Activated CD4-positive, alpha-beta T cell treated with anti-CD3 and anti-CD28 coated beads for 36 hours (primary cell): ENCODE data around the gene CYP4B1. TPM values are rescaled to one million over a fixed set of nuclear protein-coding genes. Genes with fewer than 3 reads are reported as not detected.
"Not testable (repeated sequence)": the region's sequence is repeated elsewhere in the genome, so short reads cannot be mapped to it uniquely, and the experiment has no call there.

Experiments used
- ATAC-seq: fragments of 200-7000 bp; cut with Tn5 transposase; one replicate; pipeline ENCODE4 v1.10.0; 2021; ENCODE audit warnings: mild to moderate bottlenecking, moderate library complexity
- CTCF ChIA-PET: fragments of 350-600 bp; sonication (Branson Sonifier 250); formaldehyde crosslinking; loops from one replicate; lab custom pipeline; 2021; ENCODE audit warnings: antibody characterized with exemption; lab: Charles Lee
- POLR2A ChIA-PET: fragments of 350-600 bp; sonication (Branson Sonifier 250); formaldehyde crosslinking; loops from one replicate; lab custom pipeline; 2021; ENCODE audit warnings: antibody characterized with exemption, inconsistent platforms; lab: Charles Lee
- DNase-seq: peaks from one replicate; pipeline ENCODE4 v3.0.0-alpha.2; 2020
- H3K27ac Mint-ChIP-seq: one replicate; pipeline ENCODE4 v1.8.0; 2021; ENCODE audit warnings: mixed read lengths
- H3K27me3 Mint-ChIP-seq: one replicate; pipeline ENCODE4 v1.8.0; 2021; ENCODE audit warnings: mixed read lengths
- H3K36me3 Mint-ChIP-seq: one replicate; pipeline ENCODE4 v1.8.0; 2021; ENCODE audit warnings: low read depth, mixed read lengths
- H3K4me1 Mint-ChIP-seq: one replicate; pipeline ENCODE4 v1.8.0; 2021; ENCODE audit warnings: mixed read lengths
- H3K4me3 Mint-ChIP-seq: one replicate; pipeline ENCODE4 v1.8.0; 2021; ENCODE audit warnings: mild to moderate bottlenecking, moderate library complexity, mixed read lengths
- H3K9me3 Mint-ChIP-seq: one replicate; pipeline ENCODE4 v1.8.0; 2021; ENCODE audit warnings: low read depth, mixed read lengths
- intact Hi-C, 2 experiments: fragments of 100-400 bp; cut with DNase I in 1 of 2; cut with micrococcal nuclease in 1 of 2; formaldehyde crosslinking; loops; one replicate each; pipeline versions ENCODE4 v1.14.2 to v1.15.1; 2022 to 2024; cut with DNase I, micrococcal nuclease
- total RNA-seq, 2 experiments: library from RNA; stranded (reverse); gene quantifications; one replicate each; pipeline ENCODE4 v1.2.3, GENCODE V29; 2021

Gene CYP4B1
- total RNA-seq, 2 experiments from 2014 or later, result not detected

DNA sequence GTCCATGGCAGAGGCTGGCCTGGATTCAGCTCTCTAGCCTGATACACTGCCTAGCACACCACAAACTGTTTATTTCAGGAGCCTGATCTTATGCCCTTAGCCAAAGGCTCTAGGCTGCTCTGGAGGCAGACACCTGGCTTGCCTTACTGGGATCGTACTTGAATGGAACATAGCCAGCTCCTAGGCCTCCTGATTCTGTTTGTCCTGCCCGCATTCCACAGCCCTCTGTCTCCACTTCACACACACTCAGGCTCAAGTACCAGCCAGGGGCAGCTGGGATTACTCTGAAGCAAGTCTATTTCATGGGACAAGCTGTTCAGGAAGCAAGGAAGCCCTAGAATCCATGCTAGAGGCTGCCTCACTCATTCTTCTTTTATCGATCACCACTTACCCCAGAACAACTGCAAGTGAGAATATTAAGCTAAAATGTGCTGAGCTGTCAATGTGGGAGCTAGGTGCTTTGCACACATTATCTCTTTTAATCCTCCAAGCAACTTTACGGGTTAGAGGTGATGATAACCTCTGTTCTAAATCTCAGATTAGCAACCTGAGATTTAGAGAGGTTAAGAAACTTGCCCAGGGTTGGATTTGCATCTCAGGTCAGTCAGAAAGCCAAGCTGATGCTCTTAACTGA, 31.1 kb upstream of the CYP4B1 start:
- Mint-ChIP-seq H3K4me3 (no peak overlapping the region), H3K27ac (no peak overlapping the region), H3K4me1 (no peaks in the 10 kb centered on the region), H3K9me3 (peaks cover 27% of the 10 kb centered on the region), H3K27me3 (peaks cover 16% of the 10 kb centered on the region), H3K36me3 (peaks cover 6% of the 10 kb centered on the region)
- intact Hi-C loops, result no loop called here
- ATAC-seq (no peak), DNase-seq (no peak)
- ChIA-PET POLR2A (no interaction called here), CTCF (no interaction called here)

DNA sequence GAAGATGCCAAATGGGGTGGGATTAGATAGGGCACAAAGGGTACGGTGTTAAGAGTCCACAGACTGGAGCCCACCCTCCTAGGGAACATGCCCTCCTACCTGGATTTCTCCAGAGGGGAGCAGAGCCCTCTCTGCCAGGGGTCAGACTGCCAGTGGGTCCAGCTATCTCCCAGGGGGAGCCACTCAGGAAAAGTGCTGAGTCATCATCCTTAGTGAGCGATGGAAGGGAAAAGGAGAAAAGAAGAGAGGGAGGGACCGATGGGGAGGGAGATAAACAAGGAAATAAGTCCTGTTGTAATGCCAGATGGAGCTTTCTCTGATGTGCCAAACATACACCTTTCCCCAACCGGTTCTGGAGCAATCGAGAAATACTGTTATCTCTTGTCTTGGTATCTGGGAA, 30.4 kb upstream of the CYP4B1 start:
- intact Hi-C loops, result no loop called here
- Mint-ChIP-seq H3K36me3 (peaks cover 6% of the 10 kb centered on the region), H3K27me3 (peaks cover 16% of the 10 kb centered on the region), H3K4me3 (no peak overlapping the region), H3K9me3 (peaks cover 27% of the 10 kb centered on the region), H3K4me1 (no peaks in the 10 kb centered on the region), H3K27ac (no peak overlapping the region)
- ATAC-seq (no peak), DNase-seq (no peak)
- ChIA-PET POLR2A (no interaction called here), CTCF (interaction anchor here (0.7 kb wide), 1 partner anchor 105 kb away, joined by 3 read pairs; no protein-coding TSS in a partner anchor)

DNA sequence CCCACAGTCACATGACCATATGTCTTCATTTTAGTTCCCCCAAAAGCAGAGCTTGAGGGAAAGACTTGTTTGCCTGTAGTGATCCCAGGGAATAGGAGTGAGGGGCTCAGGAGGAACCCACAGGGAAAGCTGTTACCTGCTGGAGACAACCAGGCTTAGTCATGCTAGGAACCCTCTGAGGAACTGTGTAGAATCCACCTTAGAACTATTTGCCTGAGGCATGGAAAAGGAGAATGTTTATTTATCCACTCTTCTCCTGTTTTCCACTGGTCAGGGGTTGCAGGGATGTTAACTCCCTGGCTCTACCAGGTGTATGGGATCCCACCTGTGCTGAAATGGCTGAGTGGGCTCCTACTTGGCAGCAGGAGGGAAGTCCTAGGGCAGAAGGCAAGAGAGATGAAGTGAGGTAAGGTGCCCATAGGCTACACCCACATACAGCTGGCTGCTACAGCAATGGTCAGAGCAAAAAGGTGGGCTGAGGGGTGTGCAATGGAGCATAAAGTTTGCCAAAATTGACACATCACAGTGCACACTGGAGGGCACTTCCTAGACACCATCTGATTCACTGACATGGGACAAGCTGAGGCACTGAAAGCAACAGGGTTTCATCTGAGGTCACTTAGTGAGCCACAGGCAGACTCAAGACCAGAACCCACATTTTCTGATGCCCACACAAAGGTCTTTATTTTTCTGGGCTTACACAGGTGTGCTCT, 29.7 kb upstream of the CYP4B1 start:
- Mint-ChIP-seq H3K9me3 (peaks cover 27% of the 10 kb centered on the region), H3K4me3 (no peak overlapping the region), H3K27ac (no peak overlapping the region), H3K27me3 (peaks cover 16% of the 10 kb centered on the region), H3K36me3 (peaks cover 6% of the 10 kb centered on the region), H3K4me1 (no peaks in the 10 kb centered on the region)
- ATAC-seq (no peak), DNase-seq (no peak)
- intact Hi-C loops, result no loop called here
- ChIA-PET CTCF (interaction anchor here (0.7 kb wide), 1 partner anchor 104 kb away, joined by 3 read pairs; no protein-coding TSS in a partner anchor), POLR2A (no interaction called here)

DNA sequence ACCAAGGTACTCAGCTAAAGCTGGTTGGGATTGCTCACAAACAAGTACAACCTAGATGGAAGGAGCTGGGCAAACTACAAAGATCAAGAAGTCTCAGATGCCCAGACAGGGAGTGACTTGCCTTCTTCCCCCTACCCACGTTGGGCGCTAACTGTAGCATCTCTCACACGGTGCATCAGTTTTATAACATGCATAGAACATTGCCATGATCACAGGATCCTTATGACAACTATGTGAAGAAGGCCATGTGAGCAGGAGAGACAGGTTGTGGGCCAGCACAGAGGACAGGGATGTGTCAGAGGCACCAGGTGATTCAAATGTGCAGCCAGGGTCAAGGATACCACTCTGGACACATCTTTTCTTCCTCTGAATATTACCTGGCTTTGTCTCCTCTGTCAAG, 28.3 kb upstream of the CYP4B1 start:
- CTCF ChIA-PET, result interaction anchor here (0.8 kb wide), 1 partner anchor 19 kb away, joined by 3 read pairs; no protein-coding TSS in a partner anchor
- no peak for ATAC-seq
- POLR2A ChIA-PET, result no interaction called here
- intact Hi-C loops, result no loop called here
- Mint-ChIP-seq H3K27me3 (peaks cover 15% of the 10 kb centered on the region), H3K27ac (no peak overlapping the region), H3K9me3 (peaks cover 27% of the 10 kb centered on the region), H3K4me1 (no peaks in the 10 kb centered on the region), H3K4me3 (no peak overlapping the region), H3K36me3 (peaks cover 6% of the 10 kb centered on the region)
- no peak for DNase-seq

DNA sequence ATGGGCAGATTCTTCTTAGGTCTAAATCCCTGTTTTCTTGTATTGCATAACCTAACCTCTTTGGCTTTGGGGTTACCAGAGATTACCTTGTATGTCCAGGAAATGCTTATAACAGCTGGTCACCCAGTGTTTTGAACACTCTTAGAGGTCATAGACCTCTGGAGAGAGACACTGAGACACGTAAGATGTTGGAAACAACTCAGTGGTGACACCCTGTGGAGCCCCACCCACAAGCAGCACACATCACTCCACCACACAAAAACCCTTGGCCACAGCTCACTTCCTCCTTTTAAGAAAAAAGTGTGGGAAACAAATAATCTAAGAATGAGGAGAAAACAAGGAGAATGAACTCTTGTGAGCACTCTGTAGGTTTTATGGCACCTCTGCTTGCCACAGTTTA, 26.3 kb upstream of the CYP4B1 start:
- peaks cover 6% of the 10 kb centered on the region for H3K36me3 Mint-ChIP-seq
- DNase-seq (no peak), ATAC-seq (no peak)
- no peaks in the 10 kb centered on the region for H3K4me1 Mint-ChIP-seq
- H3K9me3 Mint-ChIP-seq, result peaks cover 30% of the 10 kb centered on the region
- ChIA-PET POLR2A (no interaction called here), CTCF (interaction anchor here (0.6 kb wide), 1 partner anchor 82 kb away, joined by 3 read pairs; no protein-coding TSS in a partner anchor)
- no peak overlapping the region for H3K27ac Mint-ChIP-seq
- H3K27me3 Mint-ChIP-seq, result peaks cover 8% of the 10 kb centered on the region
- H3K4me3 Mint-ChIP-seq, result no peak overlapping the region
- intact Hi-C loops, result no loop called here

DNA sequence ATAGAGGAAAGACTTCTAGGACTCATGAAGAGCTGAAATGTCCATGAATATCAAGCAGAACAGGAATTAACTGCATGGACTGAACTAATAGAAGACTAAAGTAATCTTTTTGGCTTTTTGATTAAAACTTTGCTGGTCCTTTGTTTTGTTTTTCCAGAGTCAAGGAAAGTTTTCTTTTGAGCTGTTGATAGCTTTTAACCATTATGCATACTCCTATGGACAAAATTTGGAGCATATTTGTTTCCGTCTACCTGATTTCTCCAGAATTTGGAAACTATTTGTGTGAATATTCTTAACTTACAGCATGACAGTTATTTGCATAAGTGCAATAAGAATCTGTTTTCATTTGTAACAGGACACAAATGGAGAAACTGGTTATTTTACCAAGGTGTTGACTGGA, 24.5 kb upstream of the CYP4B1 start:
- Mint-ChIP-seq H3K27me3 (peaks cover 2% of the 10 kb centered on the region), H3K4me3 (no peak overlapping the region), H3K27ac (no peak overlapping the region), H3K36me3 (peaks cover 4% of the 10 kb centered on the region), H3K9me3 (peaks cover 24% of the 10 kb centered on the region), H3K4me1 (no peaks in the 10 kb centered on the region)
- intact Hi-C loops, result no loop called here
- ATAC-seq, result no peak
- POLR2A ChIA-PET, result no interaction called here
- CTCF ChIA-PET, result no interaction called here
- DNase-seq, result no peak

DNA sequence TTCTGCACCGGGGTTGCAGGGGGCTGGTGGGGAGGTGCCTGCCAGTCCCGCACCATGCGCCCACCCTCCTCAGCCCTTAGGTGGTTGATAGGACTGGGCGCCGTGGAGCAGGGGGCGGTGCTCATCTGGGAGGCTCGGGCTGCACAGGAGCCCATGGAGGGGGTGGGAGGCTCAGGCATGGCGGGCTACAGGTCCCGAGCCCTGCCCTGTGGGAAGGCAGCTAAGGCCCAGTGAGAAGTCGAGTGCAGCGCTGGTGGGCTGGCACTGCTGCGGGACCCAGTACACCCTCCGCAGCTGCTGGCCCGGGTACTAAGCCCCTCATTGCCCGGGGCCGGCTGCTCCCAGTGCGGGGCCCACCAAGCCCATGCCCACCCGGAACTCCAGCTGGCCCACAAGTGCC, 20.4 kb upstream of the CYP4B1 start:
- H3K36me3 Mint-ChIP-seq, H3K27ac Mint-ChIP-seq, DNase-seq, POLR2A ChIA-PET, ATAC-seq, H3K4me1 Mint-ChIP-seq, CTCF ChIA-PET, intact Hi-C loops, H3K4me3 Mint-ChIP-seq, H3K9me3 Mint-ChIP-seq, H3K27me3 Mint-ChIP-seq: not testable (repeated sequence)

DNA sequence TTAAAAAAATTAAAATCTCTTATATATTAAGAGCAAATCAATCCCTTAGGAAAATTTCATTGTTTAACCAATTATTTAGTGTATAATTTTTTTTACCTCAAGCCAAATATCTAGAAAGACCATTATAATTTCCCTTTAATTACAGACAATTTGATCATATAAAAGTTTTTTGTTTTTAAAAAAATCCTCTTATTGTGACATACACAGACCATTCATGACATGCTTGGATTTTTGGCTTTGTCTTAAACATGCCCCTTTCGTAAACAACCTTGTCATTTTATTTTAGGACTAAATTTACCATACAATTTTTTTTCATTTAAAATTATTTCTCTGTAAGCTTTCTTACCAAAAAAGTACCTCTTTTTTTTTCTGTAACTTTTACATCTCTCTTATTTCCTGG, 14.2 kb upstream of the CYP4B1 start:
- no peaks in the 10 kb centered on the region for H3K9me3 Mint-ChIP-seq
- peaks cover 21% of the 10 kb centered on the region for H3K27me3 Mint-ChIP-seq
- ChIA-PET POLR2A (no interaction called here), CTCF (interaction anchor here (1.2 kb wide), 1 partner anchor 36 kb away, joined by 3 read pairs; no protein-coding TSS in a partner anchor)
- no peak overlapping the region for H3K27ac Mint-ChIP-seq
- H3K36me3 Mint-ChIP-seq, result no peaks in the 10 kb centered on the region
- H3K4me3 Mint-ChIP-seq, result no peak overlapping the region
- H3K4me1 Mint-ChIP-seq, result peaks cover 2% of the 10 kb centered on the region
- intact Hi-C loops, result no loop called here
- DNase-seq, result no peak
- no peak for ATAC-seq

DNA sequence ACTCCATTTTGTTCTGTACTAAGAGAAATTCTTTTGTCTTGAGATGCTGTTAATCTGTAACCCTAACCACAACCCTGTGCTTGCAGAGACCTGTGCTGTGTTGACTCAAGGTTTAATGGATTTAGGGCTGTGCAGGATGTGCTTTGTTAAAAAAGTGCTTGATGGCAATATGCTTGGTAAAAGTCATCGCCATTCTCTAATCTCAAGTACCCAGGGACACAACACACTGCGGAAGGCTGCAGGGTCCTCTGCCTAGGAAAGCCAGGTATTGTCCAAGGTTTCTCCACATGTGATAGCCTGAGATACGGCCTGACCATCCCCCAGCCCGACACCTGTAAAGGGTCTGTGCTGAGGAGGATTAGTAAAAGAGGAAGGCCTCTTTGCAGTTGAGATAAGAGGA, 10.2 kb upstream of the CYP4B1 start:
- ATAC-seq, H3K9me3 Mint-ChIP-seq, H3K4me1 Mint-ChIP-seq, CTCF ChIA-PET, DNase-seq, H3K36me3 Mint-ChIP-seq, intact Hi-C loops, H3K4me3 Mint-ChIP-seq, H3K27ac Mint-ChIP-seq, POLR2A ChIA-PET: not testable (repeated sequence)
- H3K27me3 Mint-ChIP-seq, result peaks cover 18% of the 10 kb centered on the region

DNA sequence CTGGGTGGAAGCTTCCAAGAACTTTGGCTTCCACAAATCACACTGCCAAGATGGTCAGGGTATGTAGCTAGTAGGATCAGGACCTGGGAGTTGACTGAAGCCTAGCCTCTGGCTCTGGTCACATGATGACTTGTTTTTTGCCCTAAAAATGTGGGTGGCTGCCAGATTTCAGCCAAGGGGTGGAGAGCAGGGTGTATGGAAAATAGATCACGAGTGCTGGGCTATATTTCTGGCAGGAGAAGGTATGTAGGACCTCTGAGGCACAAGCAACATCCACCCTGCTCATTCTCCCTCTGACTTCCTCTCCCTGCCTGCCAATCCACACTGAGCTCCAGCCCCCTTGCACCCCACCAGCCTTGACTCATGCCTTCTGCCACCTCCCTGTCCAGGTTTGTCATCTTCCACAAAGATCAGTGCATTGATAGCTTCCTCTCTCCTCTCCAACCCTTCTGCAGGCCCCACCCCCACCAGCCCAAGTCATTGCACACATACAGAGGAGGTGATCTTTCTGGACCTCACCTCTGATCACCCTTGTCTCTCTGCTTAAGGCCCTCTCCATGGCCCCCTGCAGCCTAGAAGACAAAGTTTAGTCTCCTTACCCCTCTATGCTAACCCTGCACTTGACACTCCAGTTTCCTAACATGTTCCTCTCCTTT, 8.3 kb upstream of the CYP4B1 start:
- intact Hi-C loops, result no loop called here
- Mint-ChIP-seq H3K27me3 (peaks cover 20% of the 10 kb centered on the region), H3K36me3 (no peaks in the 10 kb centered on the region), H3K27ac (no peak overlapping the region), H3K4me3 (no peak overlapping the region), H3K9me3 (no peaks in the 10 kb centered on the region), H3K4me1 (no peaks in the 10 kb centered on the region)
- POLR2A ChIA-PET, result no interaction called here
- CTCF ChIA-PET, result interaction anchor here (0.5 to 0.6 kb wide), 2 partner anchors 21 to 32 kb away, joined by 3 read pairs; no protein-coding TSS in a partner anchor
- ATAC-seq (no peak), DNase-seq (no peak)

DNA sequence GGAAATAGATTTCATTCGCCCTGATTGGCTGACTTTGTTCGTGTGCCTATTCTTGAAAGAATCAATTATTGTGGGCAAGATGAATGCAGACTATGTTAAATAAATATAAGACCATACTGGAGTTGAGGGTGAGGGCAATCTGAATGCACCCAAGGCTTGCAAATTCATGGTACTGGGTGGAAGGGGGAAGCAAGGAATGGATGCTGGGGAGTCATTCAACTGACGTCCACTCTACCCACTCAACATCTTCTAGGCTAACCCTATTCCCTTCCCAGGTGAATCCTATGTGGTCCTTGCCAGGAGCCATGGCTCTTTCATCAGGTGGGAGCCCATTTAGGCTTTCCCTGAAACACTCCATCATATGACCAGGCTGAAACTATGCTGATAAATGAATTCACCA, 5.7 kb upstream of the CYP4B1 start:
- no peaks in the 10 kb centered on the region for H3K36me3 Mint-ChIP-seq
- no peak for DNase-seq
- H3K27ac Mint-ChIP-seq, result no peak overlapping the region
- peaks cover 30% of the 10 kb centered on the region for H3K27me3 Mint-ChIP-seq
- no peaks in the 10 kb centered on the region for H3K4me1 Mint-ChIP-seq
- no peak overlapping the region for H3K4me3 Mint-ChIP-seq
- CTCF ChIA-PET, result no interaction called here
- ATAC-seq, result no peak
- no peaks in the 10 kb centered on the region for H3K9me3 Mint-ChIP-seq
- POLR2A ChIA-PET, result no interaction called here
- intact Hi-C loops, result no loop called here
